H7 (cell line): ENCODE results near the gene TMCC1. TPM values are rescaled to one million over a fixed set of nuclear protein-coding genes. Genes with fewer than 3 reads are reported as not detected.
A peak's percentile ranks its signal among the peaks of the same experiment; 100 is the strongest.
"Not testable (repeated sequence)": the region's sequence is repeated elsewhere in the genome, so short reads cannot be mapped to it uniquely, and the experiment has no call there.

Source experiments
- DNase-seq: peaks from one replicate; pipeline ENCODE4 v3.0.0; 2012
- H3K27me3 ChIP-seq: 2 replicates; pipeline ENCODE4 v1.6.0; 2011; ENCODE audit warnings: mild to moderate bottlenecking, low read length; ENCODE audit not compliant: control insufficient read depth, insufficient read depth
- H3K36me3 ChIP-seq: replicated peaks from 2 replicates; pipeline ENCODE4 v1.5.1; 2011; ENCODE audit warnings: low read length; ENCODE audit not compliant: control insufficient read depth, insufficient read depth
- H3K4me3 ChIP-seq: 2 replicates; pipeline ENCODE4 v1.5.1; 2011; ENCODE audit warnings: low read depth, mild to moderate bottlenecking, control low read depth, low read length, moderate library complexity; ENCODE audit not compliant: insufficient read depth
- total RNA-seq: library from RNA; depleted of rRNA; stranded (reverse); fragments of >200 nt; shearing (Covaris generic); gene quantifications from 2 replicates; pipeline ENCODE4 v1.2.3, GENCODE V29; 2014

The TMCC1 gene
- total RNA-seq, 1 experiment from 2014 or later, result 24.5 TPM

DNA sequence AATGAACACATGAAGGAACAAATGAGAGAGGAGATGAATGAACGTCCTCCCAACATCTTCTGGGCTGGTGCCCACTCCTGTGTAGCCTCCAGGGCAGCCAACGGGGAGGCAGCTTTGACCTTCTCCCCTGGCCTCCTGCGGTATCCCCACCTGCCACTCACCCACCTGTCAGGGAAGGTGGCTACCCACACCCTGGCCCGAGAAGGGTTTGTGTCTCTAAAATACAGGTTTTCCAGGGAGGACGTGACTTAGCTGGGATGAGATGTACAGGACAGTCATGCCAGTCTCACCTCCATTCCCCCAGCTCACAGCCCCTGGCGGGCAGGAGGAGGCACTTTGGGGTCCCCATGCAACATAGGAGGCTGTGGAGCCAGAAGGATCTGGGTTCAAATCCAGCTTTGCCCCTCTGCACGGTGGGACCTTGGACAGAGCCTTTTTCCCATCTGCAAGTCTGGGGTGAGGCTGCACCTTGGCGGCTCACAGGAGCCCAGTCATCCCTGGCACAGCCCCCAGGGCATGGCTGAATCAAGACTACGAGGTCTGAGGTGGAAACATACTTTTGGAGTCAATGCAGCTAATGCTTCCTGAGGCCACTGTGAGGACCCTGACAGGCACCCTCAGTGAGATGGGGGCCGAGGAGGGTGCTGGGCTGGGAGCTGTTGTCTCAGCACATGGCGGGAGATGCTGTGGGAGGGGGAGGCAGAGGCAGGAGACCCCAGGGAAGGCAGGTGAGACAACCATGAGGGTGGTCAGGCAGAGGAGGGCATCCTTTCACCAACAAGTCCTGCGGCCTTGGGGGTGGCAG, 275.9 kb downstream of the TMCC1 start:
- H3K27me3 ChIP-seq, result no peaks in the 10 kb centered on the region
- no peaks in the 10 kb centered on the region for H3K36me3 ChIP-seq
- H3K4me3 ChIP-seq, result no peak overlapping the region

DNA sequence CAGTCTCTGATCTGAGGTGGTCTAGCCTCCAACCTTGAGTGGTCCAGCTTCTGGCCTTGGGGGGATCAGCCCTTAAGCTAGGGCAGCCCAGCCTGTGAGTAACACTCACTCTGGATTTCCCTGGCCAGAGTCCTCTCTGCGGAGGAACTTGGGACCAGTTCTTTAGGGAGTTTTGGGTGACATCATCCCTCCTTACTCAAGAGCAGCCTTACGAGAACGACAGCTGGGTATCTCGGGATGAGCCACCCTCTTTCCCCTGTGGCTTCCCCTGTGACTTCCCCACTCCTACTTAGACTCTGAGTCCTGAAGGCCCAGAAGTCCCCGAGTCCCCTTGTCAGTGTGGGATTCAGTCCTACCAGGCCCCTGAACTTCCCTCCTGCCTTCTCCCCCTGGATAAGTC, 276.8 kb downstream of the TMCC1 start:
- DNase-seq, result no peak
- Histone ChIP-seq H3K27me3 (no peaks in the 10 kb centered on the region), H3K36me3 (no peaks in the 10 kb centered on the region), H3K4me3 (no peak overlapping the region)

More for the DNA sequence above, 275.9 kb downstream of the TMCC1 start:
- no peak for DNase-seq

DNA sequence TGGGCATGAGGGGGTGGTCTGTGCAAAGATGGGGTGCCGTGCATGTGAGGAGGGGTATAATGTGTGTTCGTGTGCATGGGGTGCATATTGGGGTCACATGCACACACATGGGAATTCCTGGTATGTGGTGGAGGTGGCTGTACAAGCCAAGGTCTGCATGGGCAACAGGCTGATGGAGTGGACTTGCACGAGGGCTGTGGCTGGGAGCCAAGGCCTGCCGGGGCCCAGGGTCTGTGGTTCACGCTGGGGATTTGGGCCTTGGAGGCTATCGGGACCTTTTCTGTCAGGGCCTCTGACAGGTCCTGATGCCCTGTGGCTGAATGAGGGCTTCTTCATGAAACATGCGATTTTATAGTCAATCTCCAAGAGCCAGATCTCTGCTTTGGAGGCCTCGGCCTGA, 277.2 kb downstream of the TMCC1 start:
- no peaks in the 10 kb centered on the region for H3K36me3 ChIP-seq
- no peak for DNase-seq
- no peak overlapping the region for H3K4me3 ChIP-seq
- no peaks in the 10 kb centered on the region for H3K27me3 ChIP-seq

DNA sequence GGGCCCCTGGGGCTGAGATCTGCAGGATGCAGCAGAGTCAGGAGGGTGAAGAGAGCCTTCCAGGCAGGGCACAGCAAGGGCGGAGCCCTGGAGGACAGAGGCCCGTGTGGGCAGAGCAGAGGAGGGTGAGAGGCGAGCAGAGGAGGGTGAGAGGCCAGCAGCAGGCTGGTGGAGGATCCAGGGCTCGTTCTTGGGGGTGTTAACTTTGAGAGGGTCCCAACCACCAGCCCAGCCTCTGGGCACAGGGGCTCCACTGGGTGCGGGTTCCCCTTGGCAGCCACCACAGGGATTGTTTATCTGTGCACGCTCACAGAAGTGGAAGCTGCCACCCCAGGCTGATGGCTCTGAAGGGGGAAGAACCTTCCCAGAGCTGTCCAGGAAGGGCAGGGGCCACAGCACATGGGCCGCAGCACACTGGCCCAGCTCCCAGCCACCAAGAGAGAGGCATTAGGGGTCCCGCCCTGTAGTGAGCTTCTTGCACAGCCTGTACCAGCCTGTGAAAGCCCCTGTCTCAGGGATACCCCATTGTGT, 277.7 kb downstream of the TMCC1 start:
- DNase-seq, result no peak
- Histone ChIP-seq H3K4me3 (no peak overlapping the region), H3K27me3 (no peaks in the 10 kb centered on the region), H3K36me3 (no peaks in the 10 kb centered on the region)

DNA sequence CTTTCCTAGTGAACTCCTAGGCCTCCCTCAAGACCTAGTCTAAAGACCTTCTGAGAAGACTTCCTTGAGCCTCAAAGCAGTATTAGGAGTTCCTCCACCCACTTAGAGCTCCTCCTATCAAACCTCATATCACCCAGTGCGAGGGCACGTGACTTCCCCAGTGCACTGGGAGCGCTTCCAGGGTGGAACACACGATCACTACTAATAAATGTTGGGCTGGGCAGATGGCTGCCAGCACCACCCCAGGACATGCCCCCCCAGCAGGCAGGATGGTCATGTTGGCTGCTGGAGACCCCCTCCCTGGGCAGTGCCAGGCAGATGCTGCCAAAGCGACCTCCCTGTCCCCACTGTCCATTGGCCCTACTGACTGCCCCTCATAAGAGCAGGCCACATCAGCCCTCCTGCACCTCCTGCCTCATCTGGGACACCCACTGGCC, 278.6 kb downstream of the TMCC1 start:
- Histone ChIP-seq H3K36me3 (no peaks in the 10 kb centered on the region), H3K4me3 (no peak overlapping the region)
- no peak for DNase-seq

DNA sequence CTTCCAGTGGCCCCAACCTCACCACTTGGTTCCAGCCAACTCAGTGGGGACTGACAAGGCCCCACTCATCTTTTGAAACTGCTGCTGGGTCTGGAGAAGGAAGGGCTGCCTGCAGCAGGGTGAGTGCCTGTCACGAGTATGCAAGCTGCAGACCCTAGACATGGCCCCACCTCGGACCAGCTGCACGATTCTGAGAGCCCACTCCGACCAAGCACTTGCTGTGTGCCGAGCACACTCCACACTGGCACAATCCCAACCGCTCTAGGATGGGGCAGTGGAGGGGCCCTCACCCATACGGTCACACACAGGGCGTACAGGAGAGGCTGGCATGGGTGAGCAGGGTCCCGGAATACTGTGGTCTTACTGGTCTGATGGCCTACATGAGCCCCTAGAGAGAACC, 279.1 kb downstream of the TMCC1 start:
- no peaks in the 10 kb centered on the region for H3K36me3 ChIP-seq
- H3K27me3 ChIP-seq, result no peaks in the 10 kb centered on the region
- no peak overlapping the region for H3K4me3 ChIP-seq
- no peak for DNase-seq

More for the DNA sequence above, 278.6 kb downstream of the TMCC1 start:
- H3K27me3 ChIP-seq, result no peaks in the 10 kb centered on the region

DNA sequence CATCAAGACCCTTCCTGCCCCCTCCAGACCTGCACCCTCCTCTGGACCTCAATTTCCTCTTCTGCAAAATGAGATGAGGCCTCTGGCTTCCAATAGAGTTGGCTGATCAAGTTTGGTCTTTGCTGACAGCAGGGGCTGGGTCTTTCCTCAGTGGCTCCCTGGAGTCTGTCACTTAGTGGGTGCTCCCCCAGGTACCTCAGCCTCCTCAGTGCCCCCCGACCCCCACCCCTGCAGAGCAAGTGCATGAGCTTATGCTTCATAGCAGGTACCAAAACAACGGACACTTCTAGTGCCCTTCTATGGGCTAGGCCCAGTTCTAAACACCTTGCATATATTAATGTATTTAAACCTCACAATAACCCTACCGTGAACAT, 280.2 kb downstream of the TMCC1 start:
- no peaks in the 10 kb centered on the region; the same call in 1 of the 2 replicates for H3K27me3 ChIP-seq
- H3K36me3 ChIP-seq, result no peaks in the 10 kb centered on the region
- no peak for DNase-seq
- H3K4me3 ChIP-seq, result no peak overlapping the region

DNA sequence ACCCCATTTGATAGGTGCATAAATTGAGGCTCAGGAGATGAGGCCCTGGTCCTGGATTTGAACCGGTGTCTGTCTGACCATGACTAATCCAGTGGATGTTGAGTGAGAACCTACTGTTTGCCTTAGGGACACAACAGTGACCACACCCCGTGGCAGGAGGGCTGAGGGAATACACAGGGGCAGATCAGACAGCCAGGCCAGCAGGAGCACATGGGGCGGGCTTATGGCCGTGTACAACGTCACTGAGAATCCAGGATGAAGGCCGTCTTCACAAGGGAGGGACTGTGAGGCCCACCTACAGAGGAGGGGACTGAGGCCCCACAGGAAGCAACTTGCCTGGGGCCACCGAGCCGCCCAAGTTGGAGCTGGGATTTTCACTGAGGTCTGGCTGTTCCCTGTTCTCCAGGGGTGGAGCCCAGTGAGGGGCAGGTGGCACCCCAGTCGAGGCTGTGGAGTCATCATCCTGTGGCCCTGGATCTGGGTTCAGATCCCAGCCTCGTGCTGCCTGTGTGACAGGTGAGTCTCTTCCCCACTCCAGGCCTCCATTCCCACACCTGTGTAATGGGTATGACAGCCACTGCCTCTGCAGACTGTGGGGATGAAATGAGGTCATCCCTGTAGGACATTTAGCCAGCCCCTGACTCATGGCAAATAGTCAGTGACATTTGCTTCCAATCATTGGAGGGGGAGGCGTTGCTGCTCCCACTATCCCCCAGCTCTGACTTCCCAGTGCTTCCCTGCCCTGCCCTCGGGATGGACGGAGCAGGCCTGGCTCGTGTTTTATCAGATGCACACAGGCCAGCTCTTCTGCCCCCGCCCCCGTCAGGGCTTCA, 280.8 kb downstream of the TMCC1 start:
- DNase-seq, result no peak
- H3K4me3 ChIP-seq, result no peak overlapping the region
- no peaks in the 10 kb centered on the region for H3K36me3 ChIP-seq
- H3K27me3 ChIP-seq, result no peaks in the 10 kb centered on the region; the same call in 1 of the 2 replicates

DNA sequence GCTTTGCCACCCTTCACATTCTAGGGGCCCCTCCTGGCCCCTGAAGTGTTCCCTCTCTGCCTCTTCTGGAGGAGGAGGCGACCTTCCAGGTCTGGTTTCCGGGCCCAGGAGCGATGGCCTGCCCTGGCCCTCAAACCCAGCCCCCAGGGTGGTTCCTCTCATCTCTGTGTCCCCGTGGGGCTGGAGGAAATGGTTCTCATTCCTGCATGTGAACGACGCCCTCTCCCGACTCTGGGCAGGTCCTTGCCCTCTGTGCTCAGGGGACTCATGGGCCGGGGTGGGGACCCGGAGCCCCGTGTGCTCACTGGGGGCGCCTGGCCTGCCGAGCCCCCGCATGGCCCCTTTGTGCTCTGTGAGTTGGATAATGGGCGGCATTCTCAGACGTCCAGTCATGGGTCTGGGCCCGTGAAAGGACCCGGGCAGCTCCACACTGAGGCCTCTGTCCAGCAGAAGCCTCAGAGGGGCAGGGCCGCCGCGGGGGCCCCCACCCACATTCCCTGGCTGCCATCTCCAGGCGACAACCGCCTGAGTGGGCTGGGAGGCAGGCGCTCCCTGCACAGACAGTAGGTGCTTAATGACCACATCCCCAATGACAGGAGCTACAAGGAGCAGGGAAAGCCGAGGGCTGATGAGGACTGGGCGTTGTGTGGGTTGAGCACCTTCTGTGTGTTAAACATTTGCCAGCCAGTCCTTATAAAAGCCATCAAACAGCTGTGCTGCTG, 281.5 kb downstream of the TMCC1 start:
- H3K4me3 ChIP-seq, result no peak overlapping the region
- DNase-seq, result peak; percentile 89
- H3K36me3 ChIP-seq, result no peaks in the 10 kb centered on the region
- no peaks in the 10 kb centered on the region; the same call in 1 of the 2 replicates for H3K27me3 ChIP-seq

DNA sequence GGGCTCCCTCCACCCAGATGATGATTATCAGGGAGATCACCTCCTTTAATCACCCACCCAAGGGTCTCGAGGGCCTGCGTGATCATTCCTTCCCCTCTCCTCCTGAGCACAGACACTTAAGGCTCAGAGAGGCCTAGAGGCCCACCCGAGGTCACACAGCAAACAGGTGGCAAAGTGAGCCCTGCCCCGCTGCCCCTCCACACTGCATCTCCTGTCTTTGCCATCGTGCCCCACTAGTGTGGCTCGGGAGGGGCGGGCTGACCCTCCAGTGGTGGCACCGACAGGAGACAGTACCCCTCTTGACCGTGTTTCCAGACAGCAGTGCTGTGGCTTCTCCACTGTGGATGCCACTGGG, 282.1 kb downstream of the TMCC1 start:
- Histone ChIP-seq H3K27me3 (no peaks in the 10 kb centered on the region; the same call in 1 of the 2 replicates), H3K36me3 (no peaks in the 10 kb centered on the region), H3K4me3 (no peak overlapping the region)
- no peak for DNase-seq

DNA sequence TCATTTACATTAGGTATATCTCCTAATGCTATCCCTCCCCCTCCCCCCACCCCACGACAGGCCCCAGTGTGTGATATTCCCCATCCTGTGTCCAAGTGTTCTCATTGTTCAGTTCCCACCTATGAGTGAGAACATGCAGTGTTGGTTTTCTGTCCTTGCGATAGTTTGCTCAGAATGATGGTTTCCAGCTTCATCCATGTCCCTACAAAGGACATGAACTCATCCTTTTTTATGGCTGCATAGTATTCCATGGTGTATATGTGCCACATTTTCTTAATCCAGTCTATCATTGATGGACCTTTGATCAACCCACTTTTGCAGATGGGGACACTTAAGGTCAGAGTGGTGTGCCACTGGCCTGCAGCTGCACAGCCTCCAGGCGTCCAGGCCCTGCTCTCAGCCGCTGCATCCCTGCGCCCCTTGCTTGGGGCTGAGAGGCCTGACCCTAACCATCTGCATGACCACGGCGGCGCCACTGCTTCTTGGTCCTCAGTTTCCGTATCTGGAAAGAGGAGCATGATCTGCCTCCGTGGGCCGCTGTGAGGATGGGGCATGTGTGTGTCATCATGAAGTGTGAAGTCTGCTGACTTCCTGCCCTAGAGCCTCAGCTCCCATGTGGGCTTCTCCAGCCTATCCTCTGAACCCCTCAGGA, 282.6 kb downstream of the TMCC1 start:
- H3K4me3 ChIP-seq, H3K36me3 ChIP-seq, DNase-seq, H3K27me3 ChIP-seq: not testable (repeated sequence)

DNA sequence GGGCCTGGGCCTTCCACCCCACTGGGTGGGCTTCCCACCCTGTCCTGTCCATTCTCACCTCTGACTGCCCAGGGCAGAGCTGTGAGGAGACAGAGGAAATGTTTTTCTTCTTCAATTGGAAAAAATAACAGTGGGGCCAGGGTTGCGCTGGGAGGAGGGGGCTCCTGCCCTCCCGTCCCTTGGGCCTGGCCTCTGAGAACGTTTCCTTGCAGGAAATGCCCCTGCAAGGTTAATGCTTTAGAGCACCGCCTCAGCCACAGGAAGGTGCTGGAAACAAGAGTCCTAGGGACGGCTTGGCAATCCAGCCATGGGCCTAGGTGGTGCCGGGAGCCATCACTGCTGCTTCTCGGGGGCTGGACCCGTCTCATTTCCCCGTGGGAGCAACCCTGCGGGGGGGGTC, 283.2 kb downstream of the TMCC1 start:
- Histone ChIP-seq H3K4me3 (no peak overlapping the region), H3K27me3 (peaks cover 10% of the 10 kb centered on the region), H3K36me3 (no peaks in the 10 kb centered on the region)
- DNase-seq, result no peak

DNA sequence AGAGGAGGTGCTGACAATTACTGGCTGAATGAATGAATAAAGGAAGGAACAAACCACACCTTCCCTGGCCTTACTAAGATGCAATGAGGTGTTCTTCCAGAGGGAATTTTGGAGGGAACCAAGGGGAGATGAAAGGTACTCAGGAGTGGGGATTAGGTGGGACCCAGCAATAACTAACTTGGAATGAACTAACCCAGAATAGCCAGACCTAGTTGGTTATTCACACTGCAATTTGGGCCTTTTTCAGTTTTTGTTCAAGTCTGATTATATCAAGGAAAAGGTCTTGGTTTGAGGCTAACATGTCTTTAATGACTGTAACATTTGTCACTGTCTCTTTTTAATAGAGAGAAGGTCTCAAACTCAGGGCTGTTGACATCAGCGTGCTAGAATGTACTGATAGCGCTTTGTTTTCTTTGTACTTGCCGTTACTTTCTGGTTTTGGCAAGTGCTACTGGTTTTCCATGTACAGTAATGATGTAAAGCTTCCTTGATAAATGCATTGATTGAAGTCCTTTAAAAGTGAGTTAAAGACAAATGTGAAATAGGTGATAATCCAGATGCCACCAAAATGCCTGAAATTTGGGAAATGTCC, 283.8 kb downstream of the TMCC1 start:
- no peak overlapping the region for H3K4me3 ChIP-seq
- H3K36me3 ChIP-seq, result no peaks in the 10 kb centered on the region
- peaks cover 15% of the 10 kb centered on the region for H3K27me3 ChIP-seq
- no peak for DNase-seq
